GM21515 (cell line): Measurements from ENCODE around the gene NBPF20.
"Not testable (repeated sequence)": the region's sequence is repeated elsewhere in the genome, so short reads cannot be mapped to it uniquely, and the experiment has no call there.

Source experiments
- ATAC-seq: cut with Tn5 transposase; IDR thresholded peaks from one replicate; pipeline ENCODE4 v1.9.1; 2021; ENCODE audit not compliant: unreplicated experiment

NBPF20 gene

GRCh38 chr1:145424612-145425435 lies 579 bp downstream of the NBPF20 start:
- ATAC-seq: peak; percentile 71

GRCh38 chr1:145415149-145415548 lies 10.3 kb downstream of the NBPF20 start:
- not testable (repeated sequence) for ATAC-seq

GRCh38 chr1:145407266-145407665 lies 18.1 kb downstream of the NBPF20 start:
- not testable (repeated sequence) for ATAC-seq

GRCh38 chr1:145404949-145405348 lies 20.5 kb downstream of the NBPF20 start:
- not testable (repeated sequence) for ATAC-seq

- not testable (repeated sequence) for ATAC-seq
Measured at GRCh38 chr1:145400701-145401100, 24.7 kb downstream of the NBPF20 start.
